ENCODE data around the gene PMFBP1. TPM values are rescaled to one million over a fixed set of nuclear protein-coding genes. Genes with fewer than 3 reads are reported as not detected.

The PMFBP1 gene
- total and polyA plus RNA-seq, 2 experiments from 2014 or later, result 2.6 to 3.3 TPM

- Histone ChIP-seq H3K4me1 (ENCODE audit: insufficient read depth) (no peaks in the 10 kb centered on the region), H2AFZ (no peak overlapping the region), H3F3A (replicated peaks; ENCODE audit: low read depth) (no peaks in the 10 kb centered on the region), H3K4me2 (no peak overlapping the region), H3K36me3 (ENCODE audit: insufficient read depth) (peaks cover 26% of the 10 kb centered on the region), H3K4me3 (no peak overlapping the region), H3K27me3 (ENCODE audit: insufficient read depth) (no peaks in the 10 kb centered on the region), H3K27ac (ENCODE audit: low read depth) (no peak overlapping the region), H3K9me2 (ENCODE audit: insufficient read depth) (no peaks in the 10 kb centered on the region), H4K20me1 (replicated peaks; ENCODE audit: insufficient read depth) (no peaks in the 10 kb centered on the region), H3K79me2 (replicated peaks; ENCODE audit: insufficient read depth) (no peaks in the 10 kb centered on the region)
- TF ChIP-seq CREB1 (CRISPR knock-in tag; IDR thresholded peaks at IDR 0.05; ENCODE audit: low read depth) (no peak), ZNF462 (CRISPR knock-in tag; IDR thresholded peaks at IDR 0.05) (no peak), NANOG (IDR thresholded peaks at IDR 0.05; ENCODE audit: borderline replicate concordance) (no peak), ZNF114 (CRISPR knock-in tag; IDR thresholded peaks at IDR 0.05) (no peak), ETS1 (IDR thresholded peaks at IDR 0.05) (no peak), ZNF331 (CRISPR knock-in tag; IDR thresholded peaks at IDR 0.05; ENCODE audit: low read depth) (no peak), CTCF (conservative IDR thresholded peaks at IDR 0.05; ENCODE audit: low read depth in 2 of 2) (no peak), EZH2phosphoT487 (IDR thresholded peaks at IDR 0.05; ENCODE audit: unreplicated experiment) (no peak), STAT1 (IDR thresholded peaks at IDR 0.05; ENCODE audit: unreplicated experiment) (no peak), REST (IDR thresholded peaks at IDR 0.05; ENCODE audit: unreplicated experiment) (no peak)
- no peak overlapping the region for H3K27ac Mint-ChIP-seq
- DNase-seq (ENCODE audit: low spot score) (no peak), ATAC-seq (no peak)
- no peaks in the 10 kb centered on the region for H3K9me3 Mint-ChIP-seq
- H3K4me3 Mint-ChIP-seq, result no peak overlapping the region
- no peaks in the 10 kb centered on the region for H3K4me1 Mint-ChIP-seq
- peaks cover 55% of the 10 kb centered on the region for H3K36me3 Mint-ChIP-seq (ENCODE audit: low read depth)
- peaks cover 2% of the 10 kb centered on the region for H3K27me3 Mint-ChIP-seq (ENCODE audit: insufficient read depth, low read depth, poor library complexity)
Measured at GRCh38 chr16:72112452-72112792, 59.5 kb downstream of the PMFBP1 start.
